ENCODE results near the gene SAAL1.

DNA sequence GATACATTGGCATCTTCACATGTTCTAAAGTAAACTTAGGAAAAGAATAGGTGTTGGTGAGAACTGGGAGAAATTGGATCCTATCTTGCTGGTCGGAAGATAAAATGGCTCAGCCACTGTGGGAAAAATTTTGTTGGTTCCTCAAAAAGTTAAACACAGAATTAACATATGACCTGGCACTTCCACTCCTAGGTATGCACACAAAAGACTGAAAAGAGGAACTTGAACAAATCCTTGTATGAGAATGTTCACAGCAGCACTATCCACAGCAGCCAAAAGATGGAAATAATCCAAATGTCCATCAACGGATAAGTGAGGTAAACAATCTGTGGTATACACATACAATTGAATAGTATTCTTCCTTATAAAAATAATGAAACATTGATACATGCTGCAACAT lies 55.0 kb downstream of the SAAL1 start:
- TF ChIP-seq, protein P1, sequence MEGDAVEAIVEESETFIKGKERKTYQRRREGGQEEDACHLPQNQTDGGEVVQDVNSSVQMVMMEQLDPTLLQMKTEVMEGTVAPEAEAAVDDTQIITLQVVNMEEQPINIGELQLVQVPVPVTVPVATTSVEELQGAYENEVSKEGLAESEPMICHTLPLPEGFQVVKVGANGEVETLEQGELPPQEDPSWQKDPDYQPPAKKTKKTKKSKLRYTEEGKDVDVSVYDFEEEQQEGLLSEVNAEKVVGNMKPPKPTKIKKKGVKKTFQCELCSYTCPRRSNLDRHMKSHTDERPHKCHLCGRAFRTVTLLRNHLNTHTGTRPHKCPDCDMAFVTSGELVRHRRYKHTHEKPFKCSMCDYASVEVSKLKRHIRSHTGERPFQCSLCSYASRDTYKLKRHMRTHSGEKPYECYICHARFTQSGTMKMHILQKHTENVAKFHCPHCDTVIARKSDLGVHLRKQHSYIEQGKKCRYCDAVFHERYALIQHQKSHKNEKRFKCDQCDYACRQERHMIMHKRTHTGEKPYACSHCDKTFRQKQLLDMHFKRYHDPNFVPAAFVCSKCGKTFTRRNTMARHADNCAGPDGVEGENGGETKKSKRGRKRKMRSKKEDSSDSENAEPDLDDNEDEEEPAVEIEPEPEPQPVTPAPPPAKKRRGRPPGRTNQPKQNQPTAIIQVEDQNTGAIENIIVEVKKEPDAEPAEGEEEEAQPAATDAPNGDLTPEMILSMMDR (IDR thresholded peaks at IDR 0.05 in 4 of 5, conservative IDR thresholded peaks at IDR 0.05 in 1 of 5): no peak
- no peak for TF ChIP-seq POLR2A (IDR thresholded peaks at IDR 0.05)

Measured in gastrocnemius medialis (tissue), 4 donors.